GM12878 (cell line): ENCODE data around the gene SLA2. TPM values are rescaled to one million over a fixed set of nuclear protein-coding genes. Genes with fewer than 3 reads are reported as not detected.

Experiments used
- ATAC-seq: fragments of 200-7000 bp; cut with Tn5 transposase; 3 replicates; pipeline ENCODE4 v1.9.1; 2020; ENCODE audit warnings: mild to moderate bottlenecking, moderate library complexity
- BruUV-seq: library from RNA; stranded (reverse); fragments of 400-500 nt; replicated peaks from 2 replicates; lab custom pipeline; 2021; lab: Mats Ljungman, UMichigan
- CTCF ChIA-PET: fragments of 300-600 bp; sonication (Branson Sonifier 250); formaldehyde crosslinking; extraction: SDS; loops from one replicate; lab custom pipeline; 2021; ENCODE audit warnings: inconsistent platforms; lab: Yijun Ruan, JAX
- POLR2A ChIA-PET: fragments of 350-600 bp; formaldehyde crosslinking; extraction: SDS; loops from one replicate; lab custom pipeline; 2021; ENCODE audit warnings: inconsistent platforms; lab: Charles Lee
- RAD21 ChIA-PET: fragments of 300-600 bp; sonication (Branson Sonifier 250); formaldehyde crosslinking; loops from one replicate; lab custom pipeline; 2023; ENCODE audit warnings: antibody characterized with exemption; ENCODE audit not compliant: unreplicated experiment; lab: Charles Lee
- SMC1A ChIA-PET: fragments of 300-600 bp; sonication (Branson Sonifier 250); formaldehyde crosslinking; loops from one replicate; lab custom pipeline; 2023; ENCODE audit not compliant: unreplicated experiment, uncharacterized antibody; lab: Charles Lee
- DNase-seq: peaks from one replicate; pipeline ENCODE4 v3.0.0-alpha.2; 2011; ENCODE audit warnings: low read depth, low spot score
- FAIRE-seq: peaks from 3 replicates; lab custom pipeline; 2011; peaks lifted over from hg19 to GRCh38; lab: Jason Lieb, UNC
- H2AFZ ChIP-seq: 2 replicates; pipeline ENCODE4 v1.6.0; 2011; ENCODE audit warnings: low read depth, low read length, control low read depth; ENCODE audit not compliant: control insufficient read depth
- H3K27ac ChIP-seq: 2 replicates; pipeline ENCODE4 v1.5.1; 2011; ENCODE audit warnings: control low read depth; ENCODE audit not compliant: control insufficient read depth, insufficient read depth
- H3K27me3 ChIP-seq, 2 experiments: replicated peaks in 1 of 2; 2 replicates each; pipeline versions ENCODE4 v1.6.0 to v1.6.1; 2011; ENCODE audit warnings: low read length in 1 of 2; ENCODE audit not compliant: control insufficient read depth in 2 of 2, insufficient read depth in 2 of 2
- H3K36me3 ChIP-seq, 2 experiments: 2 replicates each; pipeline ENCODE4 v1.5.1; 2011; ENCODE audit warnings: low read length in 1 of 2; ENCODE audit not compliant: control insufficient read depth in 2 of 2, insufficient read depth in 2 of 2
- H3K4me1 ChIP-seq: 2 replicates; pipeline ENCODE4 v1.6.1; 2011; ENCODE audit warnings: mild to moderate bottlenecking, low read length, moderate library complexity, mixed read lengths; ENCODE audit not compliant: control insufficient read depth, insufficient read depth
- H3K4me2 ChIP-seq: 2 replicates; pipeline ENCODE4 v1.6.0; 2011; ENCODE audit warnings: control low read depth; ENCODE audit not compliant: control insufficient read depth, insufficient read depth
- H3K4me3 ChIP-seq: fragments of 200-600 bp; sonication (generic); 2 replicates; pipeline ENCODE4 v1.5.1; 2016
- H3K79me2 ChIP-seq: 2 replicates; pipeline ENCODE4 v1.6.0; 2011; ENCODE audit warnings: low read length; ENCODE audit not compliant: control insufficient read depth, insufficient read depth
- H3K9ac ChIP-seq: 2 replicates; pipeline ENCODE4 v1.8.0; 2011; ENCODE audit warnings: low read length, control low read depth, mixed read lengths; ENCODE audit not compliant: control insufficient read depth, insufficient read depth
- H3K9me3 ChIP-seq: replicated peaks from 3 replicates; pipeline ENCODE4 v1.5.1; 2011; ENCODE audit warnings: mild to moderate bottlenecking, low read length; ENCODE audit not compliant: control insufficient read depth, insufficient read depth
- H4K20me1 ChIP-seq: 2 replicates; pipeline ENCODE4 v1.6.0; 2011; ENCODE audit not compliant: control insufficient read depth, insufficient read depth
- BCL11A ChIP-seq: IDR thresholded peaks from 2 replicates; pipeline ENCODE4 v1.6.1; 2011; ENCODE audit warnings: low read depth, low read length
- CBX3 ChIP-seq: fragments of 200-600 bp; sonication (generic); IDR thresholded peaks from 2 replicates; pipeline ENCODE4 v1.6.1; 2016; ENCODE audit warnings: low read depth, borderline replicate concordance
- NFIC ChIP-seq: IDR thresholded peaks from 2 replicates; pipeline ENCODE4 v1.6.1; 2012; ENCODE audit warnings: low read depth, mild to moderate bottlenecking, inconsistent platforms, low read length, moderate library complexity
- SMAD1 ChIP-seq: fragments of 450-650 bp; IDR thresholded peaks from 2 replicates; pipeline ENCODE4 v1.6.1; 2018; ENCODE audit warnings: mild to moderate bottlenecking, low read depth; ENCODE audit not compliant: partially characterized antibody
- SMARCA5 ChIP-seq: fragments of 450-650 bp; IDR thresholded peaks from 2 replicates; pipeline ENCODE4 v1.6.1; 2017; ENCODE audit warnings: mild to moderate bottlenecking
- ZNF274 ChIP-seq: IDR thresholded peaks from one replicate; pipeline ENCODE4 v1.8.0; 2011; ENCODE audit not compliant: insufficient read length, insufficient read depth
- WGBS: methylation state at CpG from one replicate; pipeline ENCODE4 v1.1.6; 2016; ENCODE audit warnings: low lambda C conversion rate; ENCODE audit not compliant: insufficient replicate concordance, insufficient coverage; ENCODE audit errors: missing lambda C conversion rate; 5-methylcytosine and 5-hydroxymethylcytosine counted together
- in situ Hi-C: fragments of 300-500 bp; cut with MboI; formaldehyde crosslinking; loops from 9 replicates; pipeline ENCODE4 v1.14.3; 2018; ENCODE audit warnings: mixed read lengths
- intact Hi-C: fragments of 100-400 bp; cut with micrococcal nuclease; formaldehyde crosslinking; loops from one replicate; pipeline ENCODE4 v1.14.2; 2022; ENCODE audit not compliant: unreplicated experiment
- polyA plus RNA-seq, 11 experiments: library from polyadenylated mRNA; depleted of rRNA in 4 of 11; unstranded in 6 of 11; stranded (reverse) in 5 of 11; fragments of >200 nt; fragmentation: Nextera tagmentation in 4 of 11; fragmentation: Illumina TruSeq in 1 of 11; extraction: Ambion mirVana in 4 of 11; extraction: Trizol in 1 of 11; gene quantifications; 1 replicate in 1 of 11; 2 replicates in 10 of 11; pipeline versions ENCODE4 v1.2.1 to v1.2.3, GENCODE V29; 2011 to 2016; ENCODE audit warnings: inconsistent platforms in 2 of 11, missing spikeins in 2 of 11, low read depth in 1 of 11
- total RNA-seq, 4 experiments: library from RNA; depleted of rRNA in 3 of 4; stranded (reverse); fragments of >200 nt in 3 of 4; fragmentation: Illumina TruSeq in 1 of 4; extraction: Trizol in 1 of 4; gene quantifications; 2 replicates each; pipeline versions ENCODE4 v1.2.1 to v1.2.3, GENCODE V29; 2013 to 2021
- TF ChIP-seq, protein P1 (sequence below): fragments of 450-650 bp; formaldehyde crosslinking; IDR thresholded peaks from 2 replicates; pipeline ENCODE4 v1.4.0; 2022; ENCODE audit warnings: mild to moderate bottlenecking, moderate library complexity

The SLA2 gene
- total and polyA plus RNA-seq, 10 of the 15 experiments (the other 5 are each of a cell fraction or from before 2014, with no cell fraction given) = 0.29 to 3.3 (median 1.4) TPM

DNA sequence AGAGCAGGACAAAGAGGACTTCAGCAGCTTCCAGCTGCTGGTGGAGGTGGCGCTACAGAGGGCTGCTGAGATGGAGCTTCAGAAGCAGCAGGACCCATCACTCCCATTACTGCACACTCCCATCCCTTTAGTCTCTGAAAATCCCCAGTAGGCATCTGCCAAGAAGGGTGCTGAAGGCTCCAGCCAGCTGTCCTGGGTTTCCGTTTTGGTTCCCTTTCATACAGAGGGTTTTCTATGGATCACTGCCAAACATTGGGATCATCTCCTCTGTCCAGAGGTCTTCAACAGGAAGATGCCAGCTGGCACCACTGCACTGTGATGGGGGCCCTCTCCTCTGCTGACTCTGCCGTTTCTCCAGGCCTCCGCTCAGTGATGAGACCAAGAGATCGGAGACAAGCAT lies 54.7 kb downstream of the SLA2 start:
- DNase-seq (no peak), FAIRE-seq (no peak), ATAC-seq (no peak)
- H3K79me2 ChIP-seq = peaks cover 4% of the 10 kb centered on the region
- ChIA-PET CTCF (interaction anchor here (1.0 to 5.9 kb wide), 5 partner anchors 16 to 40 kb away, joined by 4 to 65 read pairs (median 9); partner anchors contain the start of gene TGIF2), POLR2A (interaction anchor here (0.6 to 5.9 kb wide), 7 partner anchors 9 to 1183 kb away, joined by 3 to 46 read pairs (median 5); partner anchors contain the start of genes RAB5IF and TGIF2), SMC1A (interaction anchor here (5.1 to 9.1 kb wide), 2 partner anchors 14 to 17 kb away, joined by 32 to 98 read pairs; partner anchors contain the start of genes RAB5IF and TGIF2), RAD21 (interaction anchor here (0.6 to 1.1 kb wide), 2 partner anchors 14 to 358 kb away, joined by 3 to 5 read pairs; partner anchors contain the start of gene RAB5IF)
- TF ChIP-seq NFIC (no peak), SMAD1 (no peak), ZNF274 (no peak), SMARCA5 (no peak), BCL11A (no peak), CBX3 (no peak)
- TF ChIP-seq, protein P1, sequence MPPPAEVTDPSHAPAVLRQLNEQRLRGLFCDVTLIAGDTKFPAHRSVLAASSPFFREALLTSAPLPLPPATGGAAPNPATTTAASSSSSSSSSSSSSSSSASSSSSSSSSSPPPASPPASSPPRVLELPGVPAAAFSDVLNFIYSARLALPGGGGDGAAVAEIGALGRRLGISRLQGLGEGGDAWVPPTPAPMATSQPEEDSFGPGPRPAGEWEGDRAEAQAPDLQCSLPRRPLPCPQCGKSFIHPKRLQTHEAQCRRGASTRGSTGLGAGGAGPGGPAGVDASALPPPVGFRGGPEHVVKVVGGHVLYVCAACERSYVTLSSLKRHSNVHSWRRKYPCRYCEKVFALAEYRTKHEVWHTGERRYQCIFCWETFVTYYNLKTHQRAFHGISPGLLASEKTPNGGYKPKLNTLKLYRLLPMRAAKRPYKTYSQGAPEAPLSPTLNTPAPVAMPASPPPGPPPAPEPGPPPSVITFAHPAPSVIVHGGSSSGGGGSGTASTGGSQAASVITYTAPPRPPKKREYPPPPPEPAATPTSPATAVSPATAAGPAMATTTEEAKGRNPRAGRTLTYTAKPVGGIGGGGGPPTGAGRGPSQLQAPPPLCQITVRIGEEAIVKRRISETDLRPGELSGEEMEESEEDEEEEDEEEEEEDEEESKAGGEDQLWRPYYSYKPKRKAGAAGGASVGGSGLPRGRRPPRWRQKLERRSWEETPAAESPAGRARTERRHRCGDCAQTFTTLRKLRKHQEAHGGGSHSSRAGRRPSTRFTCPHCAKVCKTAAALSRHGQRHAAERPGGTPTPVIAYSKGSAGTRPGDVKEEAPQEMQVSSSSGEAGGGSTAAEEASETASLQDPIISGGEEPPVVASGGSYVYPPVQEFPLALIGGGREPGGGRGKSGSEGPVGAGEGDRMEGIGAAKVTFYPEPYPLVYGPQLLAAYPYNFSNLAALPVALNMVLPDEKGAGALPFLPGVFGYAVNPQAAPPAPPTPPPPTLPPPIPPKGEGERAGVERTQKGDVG = no peak
- H4K20me1 ChIP-seq = no peaks in the 10 kb centered on the region
- no peak overlapping the region for H2AFZ ChIP-seq
- no peaks in the 10 kb centered on the region; the same call in 2 of the 3 replicates for H3K9me3 ChIP-seq
- H3K4me2 ChIP-seq = no peak overlapping the region
- peaks cover 11 to 23% of the 10 kb centered on the region in 2 experiments for H3K36me3 ChIP-seq
- in situ Hi-C loops (no loop called here), intact Hi-C loops (no loop called here)
- BruUV-seq = no TSS peak
- peaks cover 35% of the 10 kb centered on the region for H3K4me1 ChIP-seq
- no peak overlapping the region for H3K27ac ChIP-seq
- no peak overlapping the region for H3K4me3 ChIP-seq
- H3K9ac ChIP-seq = no peak overlapping the region
- no peaks in the 10 kb centered on the region for H3K27me3 ChIP-seq
- WGBS = 87% methylated on average over 5 of the region's 5 CpGs
